Activated CD8-positive, alpha-beta T cell treated with anti-CD3 and anti-CD28 coated beads for 36 hours (primary cell): ENCODE data around the gene RBM12. TPM values are rescaled to one million over a fixed set of nuclear protein-coding genes. Genes with fewer than 3 reads are reported as not detected.

Source experiments
- ATAC-seq: fragments of 200-7000 bp; cut with Tn5 transposase; one replicate; pipeline ENCODE4 v1.10.0; 2021; ENCODE audit warnings: mild to moderate bottlenecking, moderate library complexity
- CTCF ChIA-PET: fragments of 350-600 bp; sonication (Branson Sonifier 250); formaldehyde crosslinking; loops from one replicate; lab custom pipeline; 2021; ENCODE audit warnings: antibody characterized with exemption; lab: Charles Lee
- POLR2A ChIA-PET: fragments of 350-600 bp; sonication (Branson Sonifier 250); formaldehyde crosslinking; loops from one replicate; lab custom pipeline; 2021; ENCODE audit warnings: antibody characterized with exemption; lab: Charles Lee
- DNase-seq: peaks from one replicate; pipeline ENCODE4 v3.0.0-alpha.2; 2020
- H3K27ac Mint-ChIP-seq: one replicate; pipeline ENCODE4 v1.8.0; 2021; ENCODE audit warnings: mild to moderate bottlenecking, mixed read lengths
- H3K27me3 Mint-ChIP-seq: one replicate; pipeline ENCODE4 v1.8.0; 2021; ENCODE audit warnings: mixed read lengths
- H3K36me3 Mint-ChIP-seq: one replicate; pipeline ENCODE4 v1.8.0; 2021; ENCODE audit warnings: low read depth, mixed read lengths
- H3K4me1 Mint-ChIP-seq: one replicate; pipeline ENCODE4 v1.8.0; 2021; ENCODE audit warnings: low read depth, mixed read lengths
- H3K4me3 Mint-ChIP-seq: one replicate; pipeline ENCODE4 v1.8.0; 2021; ENCODE audit warnings: mild to moderate bottlenecking, moderate library complexity, mixed read lengths
- H3K9me3 Mint-ChIP-seq: one replicate; pipeline ENCODE4 v1.8.0; 2021; ENCODE audit warnings: mixed read lengths
- intact Hi-C: fragments of 100-400 bp; cut with micrococcal nuclease; formaldehyde crosslinking; loops from one replicate; pipeline ENCODE4 v1.10.0; 2022
- total RNA-seq, 2 experiments: library from RNA; stranded (reverse); gene quantifications; one replicate each; pipeline ENCODE4 v1.2.3, GENCODE V29; 2021
- TF ChIP-seq, protein P1 (sequence below): fragments of 200-600 bp; IDR thresholded peaks from one replicate; pipeline ENCODE4 v1.8.0; 2022; ENCODE audit warnings: antibody characterized with exemption, mild to moderate bottlenecking

The RBM12 gene
- total RNA-seq, 2 experiments from 2014 or later = 111 to 114 TPM

DNA sequence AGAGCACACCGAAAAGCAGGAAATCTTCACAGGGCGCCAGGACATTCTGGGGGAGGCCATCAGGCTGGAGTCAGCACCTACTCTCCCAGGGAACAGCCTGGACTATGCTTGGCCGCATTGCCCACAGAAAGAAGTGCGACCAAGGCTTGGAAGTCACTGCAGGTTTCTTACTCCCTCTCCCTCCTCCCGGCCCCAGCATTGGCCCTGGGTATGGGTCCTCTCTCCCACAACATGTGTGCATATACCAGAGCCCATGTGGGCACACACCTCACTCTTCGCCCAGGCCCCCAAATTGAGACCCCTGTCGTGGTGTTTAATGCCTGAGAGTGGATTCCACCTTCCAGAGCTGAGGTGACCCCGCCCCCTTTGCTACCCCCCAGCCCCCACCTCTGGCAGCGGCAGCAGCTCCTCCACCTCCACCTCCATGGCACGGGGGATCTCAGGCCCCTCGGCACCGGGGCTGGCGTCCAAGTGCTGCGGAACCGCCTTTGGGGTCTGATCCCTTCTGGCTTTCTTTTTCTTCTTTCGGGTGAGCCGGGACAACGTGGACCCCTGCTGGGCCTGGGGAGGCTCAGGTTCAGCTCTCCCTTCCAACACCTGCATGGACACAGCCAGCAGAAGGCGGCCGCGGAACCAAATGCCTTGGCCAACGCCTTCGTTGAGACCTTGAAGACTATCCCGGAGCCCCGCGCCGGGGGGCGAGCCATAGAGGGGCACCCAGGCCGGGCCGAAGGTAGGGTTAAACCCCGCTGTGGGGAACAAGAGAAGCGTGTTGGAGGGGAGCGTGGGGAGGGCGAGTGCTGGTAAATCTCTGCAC is 64.3 kb downstream of the RBM12 start:
- ChIA-PET CTCF (interaction anchor here (1.2 to 2.0 kb wide), 4 partner anchors 12 to 393 kb away, joined by 3 to 9 read pairs (median 4); no protein-coding TSS in a partner anchor), POLR2A (interaction anchor here (1.0 to 1.7 kb wide), 2 partner anchors 15 to 73 kb away, joined by 3 to 4 read pairs; partner anchors contain the start of gene SPAG4)
- TF ChIP-seq, protein P1, sequence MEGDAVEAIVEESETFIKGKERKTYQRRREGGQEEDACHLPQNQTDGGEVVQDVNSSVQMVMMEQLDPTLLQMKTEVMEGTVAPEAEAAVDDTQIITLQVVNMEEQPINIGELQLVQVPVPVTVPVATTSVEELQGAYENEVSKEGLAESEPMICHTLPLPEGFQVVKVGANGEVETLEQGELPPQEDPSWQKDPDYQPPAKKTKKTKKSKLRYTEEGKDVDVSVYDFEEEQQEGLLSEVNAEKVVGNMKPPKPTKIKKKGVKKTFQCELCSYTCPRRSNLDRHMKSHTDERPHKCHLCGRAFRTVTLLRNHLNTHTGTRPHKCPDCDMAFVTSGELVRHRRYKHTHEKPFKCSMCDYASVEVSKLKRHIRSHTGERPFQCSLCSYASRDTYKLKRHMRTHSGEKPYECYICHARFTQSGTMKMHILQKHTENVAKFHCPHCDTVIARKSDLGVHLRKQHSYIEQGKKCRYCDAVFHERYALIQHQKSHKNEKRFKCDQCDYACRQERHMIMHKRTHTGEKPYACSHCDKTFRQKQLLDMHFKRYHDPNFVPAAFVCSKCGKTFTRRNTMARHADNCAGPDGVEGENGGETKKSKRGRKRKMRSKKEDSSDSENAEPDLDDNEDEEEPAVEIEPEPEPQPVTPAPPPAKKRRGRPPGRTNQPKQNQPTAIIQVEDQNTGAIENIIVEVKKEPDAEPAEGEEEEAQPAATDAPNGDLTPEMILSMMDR = no peak
- Mint-ChIP-seq H3K36me3 (no peaks in the 10 kb centered on the region), H3K4me1 (peaks cover 4% of the 10 kb centered on the region), H3K4me3 (peak overlapping the region; percentile 69), H3K9me3 (no peaks in the 10 kb centered on the region), H3K27me3 (peaks cover 28% of the 10 kb centered on the region), H3K27ac (no peak overlapping the region)
- DNase-seq = no peak
- ATAC-seq = no peak
- intact Hi-C loops = no loop called here

DNA sequence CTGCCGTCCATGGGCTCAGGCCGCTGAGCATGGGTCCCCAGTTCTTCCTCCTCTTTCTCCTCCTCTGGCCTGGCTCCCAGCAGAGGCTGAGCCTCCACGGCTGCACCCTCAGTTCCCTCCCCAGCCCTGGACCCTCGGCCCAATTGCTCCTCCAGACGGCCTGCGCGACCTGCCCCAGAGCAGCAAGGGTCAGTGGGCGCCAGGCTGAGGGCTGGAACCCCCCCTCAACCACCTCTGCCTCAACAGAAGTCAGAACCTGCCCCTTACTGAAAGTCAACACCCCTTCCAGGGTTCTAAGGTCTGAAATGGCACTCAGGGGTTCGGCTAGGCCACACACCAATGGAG is 65.0 kb downstream of the RBM12 start:
- Mint-ChIP-seq H3K27ac (no peak overlapping the region), H3K9me3 (no peaks in the 10 kb centered on the region), H3K4me1 (peaks cover 4% of the 10 kb centered on the region), H3K27me3 (peaks cover 28% of the 10 kb centered on the region), H3K4me3 (no peak overlapping the region), H3K36me3 (no peaks in the 10 kb centered on the region)
- no peak for DNase-seq
- TF ChIP-seq, protein P1 = no peak
- ChIA-PET CTCF (interaction anchor here (1.1 kb wide), 1 partner anchor 152 kb away, joined by 3 read pairs; no protein-coding TSS in a partner anchor), POLR2A (interaction anchor here (1.0 to 1.7 kb wide), 2 partner anchors 16 to 74 kb away, joined by 3 to 4 read pairs; partner anchors contain the start of gene SPAG4)
- intact Hi-C loops = no loop called here
- no peak for ATAC-seq

Other genes with a start within 250 kb of the RBM12 start
- not detected for gene GDF5, start 226.7 kb downstream of the RBM12 start, total RNA-seq
- gene CEP250, start 209.3 kb downstream of the RBM12 start, total RNA-seq = 10 to 100 TPM; 56.0 to 60.3 TPM
- gene C20orf173, start 135.2 kb downstream of the RBM12 start, total RNA-seq = not detected
- 10 to 100 TPM; 94.3 to 98.0 TPM for gene ERGIC3, start 122.8 kb downstream of the RBM12 start, total RNA-seq
- gene SPAG4, start 49.1 kb downstream of the RBM12 start, total RNA-seq = 10 to 100 TPM; 11.5 to 11.8 TPM
- gene CPNE1, start within 50 bp of the RBM12 start, total RNA-seq = 100 to 1,000 TPM; 308 to 324 TPM
- gene NFS1, start 34.5 kb upstream of the RBM12 start, total RNA-seq = 10 to 100 TPM; 39.7 to 40.8 TPM
- 100 to 1,000 TPM; 146 to 148 TPM for gene ROMO1, start 34.5 kb upstream of the RBM12 start, total RNA-seq
- 100 to 1,000 TPM; 317 to 321 TPM for gene RBM39, start 77.4 kb upstream of the RBM12 start, total RNA-seq
- gene PHF20, start 107.1 kb upstream of the RBM12 start, total RNA-seq = 10 to 100 TPM; 57.9 to 58.8 TPM